Stimulated activated CD8-positive, alpha-beta memory T cell treated with anti-CD3 and anti-CD28 coated beads, Interleukin-7, amount 100 ng/mL, for 4 hours (primary cell): ENCODE results near the gene DMRTC2.
A peak's percentile ranks its signal among the peaks of the same experiment; 100 is the strongest.

Experiments
- DNase-seq, 2 donors: peaks; one replicate each; pipeline ENCODE4 v3.0.0-alpha.2; 2020; ENCODE audit warnings: low read depth in 2 of 2

Gene DMRTC2

GRCh38 chr19:41845001-41845050 lies at the start of gene DMRTC2:
DMRTC2 (plus strand) TSS chr19:41845042; CDS start chr19:41847429, 2,387 bp downstream.
- no peak for DNase-seq

- no peak for DNase-seq
These were observed 48.5 kb upstream of the DMRTC2 start, which contains the start of gene CEACAM3 for GRCh38 chr19:41796362-41796761. CEACAM3 (plus strand) TSS chr19:41796587; CDS start chr19:41796678, 91 bp downstream.

- no peak for DNase-seq
These were observed 47.9 kb upstream of the DMRTC2 start for GRCh38 chr19:41796901-41797300.

GRCh38 chr19:41799444-41800000 lies 45.3 kb upstream of the DMRTC2 start:
- DNase-seq: no peak

GRCh38 chr19:41801031-41801430 lies 43.8 kb upstream of the DMRTC2 start:
- no peak for DNase-seq

- no peak for DNase-seq
These were observed 43.0 kb upstream of the DMRTC2 start for GRCh38 chr19:41801792-41802211.

- DNase-seq: no peak
These were observed 42.1 kb upstream of the DMRTC2 start for GRCh38 chr19:41802770-41803169.

GRCh38 chr19:41804336-41804735 lies 40.5 kb upstream of the DMRTC2 start:
- DNase-seq: no peak

GRCh38 chr19:41807176-41807575 lies 37.7 kb upstream of the DMRTC2 start:
- DNase-seq: no peak

GRCh38 chr19:41808663-41809566 lies 35.9 kb upstream of the DMRTC2 start:
- DNase-seq: no peak

- DNase-seq: no peak
These were observed 34.5 kb upstream of the DMRTC2 start for GRCh38 chr19:41810301-41810700.

- no peak for DNase-seq
These were observed 33.8 kb upstream of the DMRTC2 start for GRCh38 chr19:41811036-41811435.

GRCh38 chr19:41811981-41812380 lies 32.9 kb upstream of the DMRTC2 start:
- no peak for DNase-seq

GRCh38 chr19:41813911-41814310 lies 30.9 kb upstream of the DMRTC2 start:
- no peak for DNase-seq

- DNase-seq: no peak
These were observed 29.5 kb upstream of the DMRTC2 start for GRCh38 chr19:41815301-41815700.

- no peak for DNase-seq
These were observed 28.1 kb upstream of the DMRTC2 start for GRCh38 chr19:41816761-41817160.

GRCh38 chr19:41821003-41821735 lies 23.7 kb upstream of the DMRTC2 start:
- peak in 1 of 2 donors; percentile 6 for DNase-seq

GRCh38 chr19:41837981-41838708 lies 6.7 kb upstream of the DMRTC2 start:
- DNase-seq: no peak

- DNase-seq: no peak
These were observed 5.6 kb upstream of the DMRTC2 start for GRCh38 chr19:41839211-41839610.

- DNase-seq: no peak
These were observed 1.5 kb upstream of the DMRTC2 start for GRCh38 chr19:41843371-41843770.

GRCh38 chr19:41844601-41845000 lies 241 bp upstream of the DMRTC2 start, which contains the start of gene LYPD4:
LYPD4 (minus strand) TSS chr19:41844683; CDS start chr19:41839285, 5,398 bp downstream.
- DNase-seq: no peak

- no peak for DNase-seq
These were observed 279 bp downstream of the DMRTC2 start for GRCh38 chr19:41845051-41845590.
